HG02642 (cell line): ENCODE results near the gene CEP290.

Source experiments
- ATAC-seq: cut with Tn5 transposase; IDR thresholded peaks from one replicate; pipeline ENCODE4 v1.9.1; 2021; ENCODE audit warnings: mild to moderate bottlenecking; ENCODE audit not compliant: unreplicated experiment, poor library complexity

The CEP290 gene, protein sequence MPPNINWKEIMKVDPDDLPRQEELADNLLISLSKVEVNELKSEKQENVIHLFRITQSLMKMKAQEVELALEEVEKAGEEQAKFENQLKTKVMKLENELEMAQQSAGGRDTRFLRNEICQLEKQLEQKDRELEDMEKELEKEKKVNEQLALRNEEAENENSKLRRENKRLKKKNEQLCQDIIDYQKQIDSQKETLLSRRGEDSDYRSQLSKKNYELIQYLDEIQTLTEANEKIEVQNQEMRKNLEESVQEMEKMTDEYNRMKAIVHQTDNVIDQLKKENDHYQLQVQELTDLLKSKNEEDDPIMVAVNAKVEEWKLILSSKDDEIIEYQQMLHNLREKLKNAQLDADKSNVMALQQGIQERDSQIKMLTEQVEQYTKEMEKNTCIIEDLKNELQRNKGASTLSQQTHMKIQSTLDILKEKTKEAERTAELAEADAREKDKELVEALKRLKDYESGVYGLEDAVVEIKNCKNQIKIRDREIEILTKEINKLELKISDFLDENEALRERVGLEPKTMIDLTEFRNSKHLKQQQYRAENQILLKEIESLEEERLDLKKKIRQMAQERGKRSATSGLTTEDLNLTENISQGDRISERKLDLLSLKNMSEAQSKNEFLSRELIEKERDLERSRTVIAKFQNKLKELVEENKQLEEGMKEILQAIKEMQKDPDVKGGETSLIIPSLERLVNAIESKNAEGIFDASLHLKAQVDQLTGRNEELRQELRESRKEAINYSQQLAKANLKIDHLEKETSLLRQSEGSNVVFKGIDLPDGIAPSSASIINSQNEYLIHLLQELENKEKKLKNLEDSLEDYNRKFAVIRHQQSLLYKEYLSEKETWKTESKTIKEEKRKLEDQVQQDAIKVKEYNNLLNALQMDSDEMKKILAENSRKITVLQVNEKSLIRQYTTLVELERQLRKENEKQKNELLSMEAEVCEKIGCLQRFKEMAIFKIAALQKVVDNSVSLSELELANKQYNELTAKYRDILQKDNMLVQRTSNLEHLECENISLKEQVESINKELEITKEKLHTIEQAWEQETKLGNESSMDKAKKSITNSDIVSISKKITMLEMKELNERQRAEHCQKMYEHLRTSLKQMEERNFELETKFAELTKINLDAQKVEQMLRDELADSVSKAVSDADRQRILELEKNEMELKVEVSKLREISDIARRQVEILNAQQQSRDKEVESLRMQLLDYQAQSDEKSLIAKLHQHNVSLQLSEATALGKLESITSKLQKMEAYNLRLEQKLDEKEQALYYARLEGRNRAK (N-terminal part only)

GRCh38 chr12:88141774-88142609 lies at the start of gene CEP290, which contains the start of gene TMTC3:
Gene CEP290, minus strand, starts transcription at chr12:88142088. Its CDS starts 781 bp downstream, at chr12:88141307.
Gene TMTC3, plus strand, starts transcription at chr12:88142307. Its CDS starts 6,009 bp downstream, at chr12:88148316.
- peak; percentile 97 for ATAC-seq

DNA sequence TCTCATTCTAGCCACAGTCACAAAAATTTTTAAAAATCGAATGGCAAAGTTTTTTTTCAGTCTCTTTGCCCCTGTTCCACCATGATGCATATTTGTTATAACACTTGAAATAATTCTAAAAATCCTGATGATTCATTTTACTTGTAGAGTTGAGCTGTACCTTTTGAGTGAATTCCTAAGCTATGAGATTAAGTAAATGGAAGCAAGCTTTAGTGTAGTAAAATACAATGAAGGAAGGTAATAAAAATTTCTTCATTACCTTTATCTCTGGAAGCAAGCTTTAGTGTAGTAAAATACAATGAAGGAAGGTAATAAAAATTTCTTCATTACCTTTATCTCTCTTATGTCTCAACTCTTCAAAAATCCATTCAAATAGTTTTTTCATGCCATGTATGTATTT lies 46.3 kb upstream of the CEP290 start:
- no peak for ATAC-seq

GRCh38 chr12:88187571-88187970 lies 45.7 kb upstream of the CEP290 start:
- no peak for ATAC-seq

DNA sequence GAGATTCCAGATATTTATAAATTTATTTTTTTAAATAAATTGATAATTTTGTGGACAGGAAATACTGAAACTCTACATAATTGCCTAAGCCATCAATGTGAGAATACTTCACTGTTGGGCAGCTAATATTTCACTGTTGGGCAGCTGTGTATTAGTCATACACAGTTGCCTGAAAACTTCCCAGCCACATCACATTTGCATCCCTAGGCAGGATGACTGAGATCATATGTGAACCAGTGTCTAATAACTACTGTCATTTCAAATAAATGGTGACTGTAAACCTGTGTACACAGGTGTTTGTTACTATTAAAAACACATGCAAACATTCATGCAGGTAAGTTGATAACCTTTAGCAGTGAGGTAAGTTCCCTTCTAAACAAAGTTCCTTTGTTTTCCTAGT lies 44.1 kb upstream of the CEP290 start:
- ATAC-seq, result peak; percentile 92

DNA sequence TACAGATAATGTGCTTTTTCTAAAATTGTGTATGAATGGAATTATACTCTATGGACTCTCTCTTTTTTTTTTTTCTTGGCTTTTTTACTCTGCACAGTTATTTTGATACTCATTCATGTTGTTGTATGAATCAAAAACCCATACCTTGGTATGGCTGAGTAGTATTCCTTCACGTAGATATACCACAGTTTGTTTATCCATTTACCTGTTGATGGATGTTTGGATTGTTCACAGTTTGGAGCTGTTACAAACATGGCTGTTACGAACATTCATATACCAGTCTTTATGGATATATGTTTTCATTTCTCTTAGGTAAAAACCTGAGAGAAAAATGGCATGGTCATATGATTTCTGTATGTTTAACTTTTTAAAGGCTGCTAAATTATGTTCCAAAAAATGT lies 43.4 kb upstream of the CEP290 start:
- no peak for ATAC-seq

DNA sequence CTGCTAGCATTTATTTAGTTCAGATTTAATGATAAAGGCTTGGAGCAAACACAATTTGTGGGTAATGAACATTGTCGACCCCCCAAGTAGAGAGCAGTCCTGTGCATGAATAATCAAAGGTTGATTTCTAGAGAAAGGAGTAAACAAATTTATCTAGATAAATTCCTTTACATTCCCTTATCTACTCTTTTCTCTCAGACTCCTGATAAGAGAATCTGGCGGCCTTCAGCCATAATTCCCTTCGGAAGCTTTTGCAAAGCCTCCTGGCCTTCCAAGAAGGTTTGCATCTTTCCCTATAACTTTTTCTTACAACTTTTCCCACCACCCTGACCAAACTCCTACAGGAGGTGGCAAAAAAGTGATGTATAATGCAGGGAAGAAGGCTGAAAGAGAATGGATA lies 42.3 kb upstream of the CEP290 start:
- ATAC-seq, result no peak

- ATAC-seq, result no peak
Measured at GRCh38 chr12:88182416-88182815, 40.5 kb upstream of the CEP290 start.

DNA sequence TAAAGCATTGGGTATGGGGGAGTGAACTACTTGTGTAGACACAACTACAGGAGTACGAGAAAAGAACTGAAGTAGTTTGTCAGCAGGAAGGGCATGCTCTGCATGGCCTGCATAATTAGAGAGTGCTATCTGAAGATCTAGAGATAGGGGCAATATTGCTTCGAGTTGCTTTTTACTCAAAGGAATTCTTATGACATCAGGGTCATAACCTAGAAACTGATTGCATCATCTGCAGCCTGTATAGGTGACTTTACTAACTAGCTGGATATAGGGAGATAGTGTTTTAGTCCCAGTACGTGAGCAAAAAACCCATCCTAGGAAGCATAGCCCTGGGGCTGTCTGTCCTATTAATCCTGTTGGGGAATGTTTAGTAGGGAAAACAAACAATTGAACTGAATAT lies 40.0 kb upstream of the CEP290 start:
- ATAC-seq, result no peak

DNA sequence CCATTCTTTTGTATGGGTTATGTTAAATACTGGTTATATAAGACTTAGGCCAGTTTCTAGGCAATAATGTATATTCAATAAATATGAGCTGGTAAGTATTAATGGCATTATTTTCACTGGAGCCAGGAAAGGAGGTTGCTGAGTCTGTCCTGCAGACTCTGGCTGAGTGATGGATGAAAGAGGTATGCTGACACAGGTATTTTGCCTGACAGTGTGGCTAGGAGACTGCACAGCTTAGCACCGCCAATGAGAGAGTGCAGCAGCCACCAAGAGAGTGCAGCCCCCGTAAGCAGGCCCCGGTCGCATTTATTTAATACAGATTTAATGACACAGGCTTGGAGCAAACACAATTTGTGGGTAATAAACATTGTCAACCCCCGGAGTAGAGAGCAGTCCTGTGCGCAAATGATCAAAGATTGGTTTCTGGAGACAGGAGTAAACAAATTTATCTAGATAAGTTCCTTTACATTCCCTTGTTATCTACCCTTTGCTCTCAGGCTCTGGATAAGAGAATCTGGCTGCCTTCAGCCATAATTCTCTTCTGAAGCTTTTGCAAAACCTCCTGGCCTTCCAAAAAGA lies 37.6 kb upstream of the CEP290 start:
- no peak for ATAC-seq

DNA sequence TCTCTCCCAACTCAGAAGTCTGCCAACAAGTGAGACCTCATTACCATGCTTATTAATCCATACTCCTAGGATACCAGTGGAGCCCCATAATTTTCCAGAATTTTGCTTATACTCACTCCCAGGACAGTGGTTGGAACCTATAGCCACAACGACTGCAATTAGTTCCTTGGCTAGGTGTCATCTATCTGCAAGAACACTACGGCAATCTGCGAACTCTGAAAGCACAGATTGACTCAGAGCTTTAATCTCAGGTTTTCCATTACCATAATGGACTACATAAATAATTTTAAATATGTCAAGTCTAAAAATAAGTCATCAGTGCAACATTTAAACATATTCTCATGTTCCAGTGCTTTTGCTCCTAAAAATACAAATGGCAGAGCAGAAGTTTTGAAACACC lies 33.7 kb upstream of the CEP290 start:
- ATAC-seq, result no peak

DNA sequence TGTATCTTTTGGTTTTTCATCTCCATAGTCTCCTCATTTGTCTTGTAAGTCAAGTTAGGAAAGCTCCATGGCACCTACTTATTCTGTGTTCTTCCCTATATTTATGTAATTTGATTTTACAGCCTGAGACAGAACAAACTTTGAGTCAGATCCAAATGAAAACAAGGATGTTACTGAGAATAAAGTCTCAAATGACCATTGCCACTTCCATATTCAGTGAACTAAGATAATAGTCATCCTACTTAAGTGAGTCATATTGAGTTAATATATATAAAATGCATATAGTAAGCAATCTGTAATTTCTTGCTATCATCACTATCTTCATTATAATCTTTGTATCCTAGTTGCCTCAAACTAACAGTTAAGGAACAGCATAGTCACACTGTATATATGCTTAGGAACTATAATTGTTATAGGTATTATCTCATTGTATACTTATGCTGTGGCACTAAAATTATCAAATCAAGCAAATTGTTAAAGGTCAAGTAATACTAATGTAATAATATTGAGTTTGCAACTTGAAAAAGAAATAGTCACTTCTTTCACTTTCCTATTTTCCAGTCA lies 31.0 kb upstream of the CEP290 start:
- ATAC-seq, result no peak

- no peak for ATAC-seq
Measured at GRCh38 chr12:88167384-88167783, 25.5 kb upstream of the CEP290 start.

DNA sequence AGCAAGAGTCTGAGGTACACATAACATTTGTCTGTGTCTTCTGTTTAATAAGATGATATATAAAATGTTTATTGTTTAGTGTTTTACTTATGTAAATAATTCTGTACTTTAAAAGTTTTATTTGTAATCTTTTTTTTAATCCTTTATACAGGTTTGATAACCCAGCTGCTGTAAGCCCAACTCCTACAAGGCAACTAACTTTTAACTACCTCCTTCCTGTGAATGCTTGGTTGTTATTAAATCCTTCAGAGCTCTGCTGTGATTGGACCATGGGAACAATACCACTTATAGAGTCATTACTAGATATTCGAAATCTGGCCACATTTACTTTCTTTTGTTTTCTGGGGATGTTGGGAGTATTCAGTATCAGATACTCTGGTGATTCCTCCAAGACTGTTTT lies 24.3 kb upstream of the CEP290 start:
- ATAC-seq, result no peak

GRCh38 chr12:88163371-88163770 lies 21.5 kb upstream of the CEP290 start:
- no peak for ATAC-seq

DNA sequence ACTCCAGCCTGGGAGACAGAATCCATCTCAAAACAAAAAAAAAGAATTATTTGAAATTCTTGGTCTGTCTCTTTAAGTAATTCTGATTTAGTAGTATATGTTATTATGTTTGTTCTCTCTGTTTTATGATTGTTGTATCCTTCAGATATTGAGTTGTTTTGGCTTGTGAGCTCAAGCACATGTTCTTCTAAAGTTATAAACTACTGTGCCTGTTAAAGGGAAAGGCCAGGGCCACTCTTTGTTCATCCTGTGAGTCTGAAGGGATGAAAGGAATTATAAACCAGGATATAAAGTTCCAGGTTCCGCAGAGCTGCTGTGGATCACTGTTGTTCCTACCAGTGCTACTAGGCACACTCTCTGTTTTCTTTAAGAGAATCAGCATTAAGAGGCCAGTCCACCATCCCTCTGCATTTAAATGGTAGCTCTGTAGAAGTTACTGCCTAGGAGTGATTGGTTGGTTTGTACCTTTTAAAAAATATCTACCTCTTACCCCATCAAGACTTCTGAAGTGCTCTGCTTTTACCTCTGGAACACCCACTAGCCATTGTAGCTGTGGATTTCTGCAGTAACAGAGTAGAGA lies 14.3 kb upstream of the CEP290 start:
- ATAC-seq, result no peak

DNA sequence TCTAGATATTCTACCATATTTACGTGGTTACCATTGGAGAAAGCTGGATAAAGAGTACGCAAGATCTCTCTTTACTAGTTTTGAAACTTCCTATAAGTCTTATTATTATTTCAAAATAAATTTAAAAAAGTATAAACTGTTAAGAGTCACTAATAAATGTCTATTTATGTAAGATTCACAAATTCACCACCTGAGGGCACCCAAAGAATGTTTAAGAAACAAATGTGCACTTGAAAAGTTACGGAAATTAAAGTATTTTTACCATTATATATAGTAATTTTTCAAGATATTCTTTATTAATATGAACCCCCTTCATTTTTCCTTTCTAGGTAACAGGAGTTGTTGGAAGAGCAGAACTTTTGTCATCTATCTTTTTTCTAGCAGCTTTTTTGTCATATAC lies 12.1 kb upstream of the CEP290 start:
- ATAC-seq, result no peak

DNA sequence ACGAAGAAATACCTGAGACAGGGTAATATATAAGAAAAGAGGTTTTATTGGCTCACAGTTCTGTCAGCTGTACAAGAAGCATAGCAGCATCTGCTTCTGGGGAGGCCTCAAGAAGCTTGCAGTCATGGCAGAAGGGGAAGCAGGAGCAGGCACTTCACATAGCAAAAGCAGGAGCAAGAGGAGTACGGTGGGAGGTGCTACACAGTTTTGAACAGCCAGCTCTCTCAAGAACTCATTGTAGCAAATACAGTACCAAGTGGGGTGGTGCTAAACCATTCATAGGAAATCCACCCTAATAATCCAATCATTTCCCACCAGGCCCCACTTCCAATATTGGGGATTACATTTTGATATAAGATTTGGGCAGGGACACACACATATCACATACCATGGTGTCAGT lies 8.2 kb upstream of the CEP290 start:
- no peak for ATAC-seq

GRCh38 chr12:88145567-88146505 lies 3.9 kb upstream of the CEP290 start:
- no peak for ATAC-seq
